HEK293 (cell line): Measurements from ENCODE around the gene KIFAP3.

Experiments
- CTCF ChIP-seq: fragments of 450-650 bp; formaldehyde crosslinking; IDR thresholded peaks from 2 replicates; pipeline ENCODE4 v1.5.1; 2016; ENCODE audit warnings: missing biosample characterization, missing genetic modification characterization
- GLI4 ChIP-seq: fragments of 450-650 bp; formaldehyde crosslinking; IDR thresholded peaks from 2 replicates; pipeline ENCODE4 v1.5.1; 2016; ENCODE audit warnings: missing biosample characterization, missing genetic modification characterization
- PATZ1 ChIP-seq: fragments of 450-650 bp; formaldehyde crosslinking; IDR thresholded peaks from 2 replicates; pipeline ENCODE4 v1.5.1; 2016; ENCODE audit warnings: missing biosample characterization, missing genetic modification characterization
- REPIN1 ChIP-seq: fragments of 450-650 bp; formaldehyde crosslinking; IDR thresholded peaks from 2 replicates; pipeline ENCODE4 v1.5.1; 2017; ENCODE audit warnings: missing biosample characterization, missing genetic modification characterization, low read depth
- YY1 ChIP-seq: fragments of 450-650 bp; formaldehyde crosslinking; IDR thresholded peaks from 2 replicates; pipeline ENCODE4 v1.5.1; 2018; ENCODE audit warnings: missing biosample characterization, missing genetic modification characterization
- ZBTB11 ChIP-seq: fragments of 450-650 bp; formaldehyde crosslinking; conservative IDR thresholded peaks from 2 replicates; pipeline ENCODE4 v1.5.1; 2016; ENCODE audit warnings: low read depth, missing biosample characterization, missing genetic modification characterization
- ZNF132 ChIP-seq: fragments of 450-650 bp; formaldehyde crosslinking; IDR thresholded peaks from 2 replicates; pipeline ENCODE4 v1.5.1; 2017; ENCODE audit warnings: missing biosample characterization, missing genetic modification characterization, borderline replicate concordance
- ZNF148 ChIP-seq: fragments of 450-650 bp; formaldehyde crosslinking; IDR thresholded peaks from 2 replicates; pipeline ENCODE4 v1.5.0; 2017; ENCODE audit warnings: missing biosample characterization, missing genetic modification characterization, borderline replicate concordance
- ZNF174 ChIP-seq: fragments of 450-650 bp; formaldehyde crosslinking; IDR thresholded peaks from 2 replicates; pipeline ENCODE4 v1.5.0; 2017; ENCODE audit warnings: missing biosample characterization, mild to moderate bottlenecking, missing genetic modification characterization
- ZNF324 ChIP-seq: fragments of 450-650 bp; formaldehyde crosslinking; IDR thresholded peaks from 2 replicates; pipeline ENCODE4 v1.5.1; 2016; ENCODE audit warnings: missing biosample characterization, missing genetic modification characterization
- ZNF362 ChIP-seq: fragments of 450-650 bp; formaldehyde crosslinking; IDR thresholded peaks from 2 replicates; pipeline ENCODE4 v1.5.1; 2016; ENCODE audit warnings: missing biosample characterization, missing genetic modification characterization
- ZNF580 ChIP-seq: fragments of 450-650 bp; formaldehyde crosslinking; IDR thresholded peaks from 2 replicates; pipeline ENCODE4 v1.5.1; 2016; ENCODE audit warnings: missing biosample characterization, missing genetic modification characterization
- ZNF792 ChIP-seq: fragments of 450-650 bp; formaldehyde crosslinking; IDR thresholded peaks from 2 replicates; pipeline ENCODE4 v1.5.1; 2016; ENCODE audit warnings: missing biosample characterization, missing genetic modification characterization

GRCh38 chr1:169964206-169964605, 110.3 kb downstream of the KIFAP3 start:
- no peak for TF ChIP-seq ZNF580 (tag by site-specific recombination)
- no peak for TF ChIP-seq ZNF324
- no peak for TF ChIP-seq ZNF174 (tag by site-specific recombination)
- TF ChIP-seq CTCF: no peak
- no peak for TF ChIP-seq ZBTB11 (tag by site-specific recombination)
- no peak for TF ChIP-seq YY1
- TF ChIP-seq ZNF792 (tag by site-specific recombination): no peak
- TF ChIP-seq REPIN1 (tag by site-specific recombination): no peak
- no peak for TF ChIP-seq ZNF362 (tag by site-specific recombination)
- no peak for TF ChIP-seq PATZ1 (tag by site-specific recombination)
- TF ChIP-seq ZNF148 (tag by site-specific recombination): no peak
- no peak for TF ChIP-seq GLI4
- no peak for TF ChIP-seq ZNF132 (tag by site-specific recombination)
